DOHH2 (cell line): ENCODE results near the gene SYCP2.

Source experiments
- EZH2phosphoT487 ChIP-seq: fragments of 200-600 bp; sonication (generic); IDR thresholded peaks from 2 replicates; pipeline ENCODE4 v1.6.1; 2017; ENCODE audit warnings: borderline replicate concordance, mild to moderate bottlenecking, antibody characterized with exemption, low read length, moderate library complexity, mixed read lengths
- TF ChIP-seq, protein P1 (sequence below): fragments of 200-600 bp; sonication (generic); IDR thresholded peaks from one replicate; pipeline ENCODE4 v1.5.1; 2014; ENCODE audit warnings: antibody characterized with exemption, mild to moderate bottlenecking, low read depth, low read length; ENCODE audit not compliant: poor library complexity, severe bottlenecking

DNA sequence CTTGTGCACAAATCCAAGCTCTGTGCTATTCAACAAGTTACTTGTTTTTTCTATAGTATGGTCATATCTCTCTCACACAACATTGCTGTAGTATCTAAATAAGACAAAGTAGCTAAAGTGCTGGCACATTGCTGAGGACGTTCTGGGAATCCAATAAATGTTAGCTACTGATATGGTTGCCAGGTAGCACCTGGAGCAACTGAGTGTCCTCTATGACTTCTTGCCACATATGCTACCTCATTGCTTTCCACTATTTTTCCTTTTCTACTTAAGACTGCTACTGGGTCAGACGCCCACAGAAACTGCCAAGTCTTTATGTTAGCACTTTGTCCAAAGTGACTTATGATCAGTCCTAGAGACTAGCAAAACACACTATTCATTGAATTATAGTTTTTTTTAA, 85.3 kb downstream of the SYCP2 start:
- TF ChIP-seq, protein P1, sequence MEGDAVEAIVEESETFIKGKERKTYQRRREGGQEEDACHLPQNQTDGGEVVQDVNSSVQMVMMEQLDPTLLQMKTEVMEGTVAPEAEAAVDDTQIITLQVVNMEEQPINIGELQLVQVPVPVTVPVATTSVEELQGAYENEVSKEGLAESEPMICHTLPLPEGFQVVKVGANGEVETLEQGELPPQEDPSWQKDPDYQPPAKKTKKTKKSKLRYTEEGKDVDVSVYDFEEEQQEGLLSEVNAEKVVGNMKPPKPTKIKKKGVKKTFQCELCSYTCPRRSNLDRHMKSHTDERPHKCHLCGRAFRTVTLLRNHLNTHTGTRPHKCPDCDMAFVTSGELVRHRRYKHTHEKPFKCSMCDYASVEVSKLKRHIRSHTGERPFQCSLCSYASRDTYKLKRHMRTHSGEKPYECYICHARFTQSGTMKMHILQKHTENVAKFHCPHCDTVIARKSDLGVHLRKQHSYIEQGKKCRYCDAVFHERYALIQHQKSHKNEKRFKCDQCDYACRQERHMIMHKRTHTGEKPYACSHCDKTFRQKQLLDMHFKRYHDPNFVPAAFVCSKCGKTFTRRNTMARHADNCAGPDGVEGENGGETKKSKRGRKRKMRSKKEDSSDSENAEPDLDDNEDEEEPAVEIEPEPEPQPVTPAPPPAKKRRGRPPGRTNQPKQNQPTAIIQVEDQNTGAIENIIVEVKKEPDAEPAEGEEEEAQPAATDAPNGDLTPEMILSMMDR = no peak
- TF ChIP-seq EZH2phosphoT487 = no peak
